Thoracic aorta (tissue), 2 donors: ENCODE measurements around the gene POLN. TPM values are rescaled to one million over a fixed set of nuclear protein-coding genes. Genes with fewer than 3 reads are reported as not detected.

Experiments used
- ATAC-seq: fragments of 150-250 bp; one replicate; pipeline ENCODE4 v1.8.0; 2017; ENCODE audit warnings: low read depth; ENCODE audit not compliant: insufficient number of reproducible peaks, low FRiP score
- DNase-seq: peaks from one replicate; pipeline ENCODE4 v3.0.0-alpha.2; 2020; ENCODE audit warnings: low spot score
- H3K27ac ChIP-seq, 2 donors: fragments of 200-600 bp; sonication (generic); 1 replicate in 1 of 2; 2 replicates in 1 of 2; pipeline ENCODE4 v1.5.1; 2016; ENCODE audit warnings: mild to moderate bottlenecking in 2 of 2, moderate library complexity in 2 of 2
- H3K27me3 ChIP-seq: fragments of 200-600 bp; sonication (generic); replicated peaks from 2 replicates; pipeline ENCODE4 v1.6.0; 2016; ENCODE audit warnings: mild to moderate bottlenecking; ENCODE audit not compliant: insufficient read depth
- H3K36me3 ChIP-seq: fragments of 200-600 bp; sonication (generic); one replicate; pipeline ENCODE4 v1.5.1; 2016
- H3K4me1 ChIP-seq, 2 donors: fragments of 200-600 bp; sonication (generic); 1 replicate in 1 of 2; 2 replicates in 1 of 2; pipeline versions ENCODE4 v1.5.1 to v1.6.0; 2016; ENCODE audit warnings: low read depth in 2 of 2, mild to moderate bottlenecking in 1 of 2; ENCODE audit not compliant: control insufficient read depth in 1 of 2
- H3K4me3 ChIP-seq: fragments of 200-600 bp; sonication (generic); 2 replicates; pipeline ENCODE4 v1.5.1; 2016; ENCODE audit warnings: mild to moderate bottlenecking
- H3K9me3 ChIP-seq: fragments of 200-600 bp; sonication (generic); 2 replicates; pipeline ENCODE4 v1.5.1; 2016
- CTCF ChIP-seq: fragments of 200-600 bp; sonication (generic); IDR thresholded peaks from one replicate; pipeline ENCODE4 v1.5.1; 2019; ENCODE audit warnings: antibody characterized with exemption
- total RNA-seq, 2 donors: library from RNA; depleted of rRNA; stranded (reverse); fragments of >200 nt; gene quantifications; one replicate each; pipeline versions ENCODE4 v1.1.0 to v1.2.3, GENCODE V29; 2016

POLN gene
- total RNA-seq, 2 donors from 2014 or later, result 3.2 to 3.5 TPM

DNA sequence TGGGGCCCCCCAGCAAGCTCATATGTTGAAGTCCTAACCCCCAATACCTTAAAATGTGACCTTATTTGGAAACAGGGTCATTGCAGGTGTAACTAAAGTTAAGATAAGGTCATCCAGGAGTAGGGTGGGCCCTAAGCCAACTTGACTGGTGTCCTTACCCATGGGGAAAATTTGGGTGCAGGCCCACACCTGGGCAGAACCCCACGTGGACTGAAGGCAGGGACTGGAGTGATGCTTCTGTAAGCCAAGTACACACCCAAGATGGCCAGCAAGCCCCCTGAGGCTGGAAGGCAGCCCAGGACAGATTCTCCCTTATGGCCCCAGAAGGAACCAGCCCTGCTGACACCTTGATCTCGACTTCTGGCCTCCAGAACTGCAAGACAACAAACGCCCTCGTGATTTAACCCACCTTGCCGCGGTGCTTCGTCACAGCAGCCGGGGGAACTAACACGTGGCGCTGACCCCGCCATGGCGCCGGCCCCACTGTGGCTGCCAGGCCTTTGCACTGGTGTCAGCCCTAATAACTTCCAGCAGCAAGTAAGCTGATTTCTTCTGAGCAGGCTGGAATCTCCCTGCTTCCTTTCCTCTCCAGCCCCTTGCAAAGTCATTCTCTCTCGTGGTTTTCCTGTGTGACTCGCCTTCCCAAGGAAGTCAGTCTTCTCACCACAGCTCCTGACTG is 43.2 kb upstream of the POLN start:
- no peaks in the 10 kb centered on the region for H3K4me1 ChIP-seq
- H3K4me3 ChIP-seq, result no peak overlapping the region
- H3K27me3 ChIP-seq, result no peaks in the 10 kb centered on the region
- no peaks in the 10 kb centered on the region for H3K9me3 ChIP-seq
- ATAC-seq (no peak), DNase-seq (no peak)
- TF ChIP-seq CTCF, result no peak
- no peaks in the 10 kb centered on the region for H3K36me3 ChIP-seq
- H3K27ac ChIP-seq, result no peak overlapping the region

- TF ChIP-seq CTCF, result no peak
- no peaks in the 10 kb centered on the region for H3K4me1 ChIP-seq
- no peak overlapping the region for H3K27ac ChIP-seq
- H3K4me3 ChIP-seq, result no peak overlapping the region
- DNase-seq, result no peak
- ATAC-seq, result no peak
- no peaks in the 10 kb centered on the region for H3K9me3 ChIP-seq
- H3K36me3 ChIP-seq, result no peaks in the 10 kb centered on the region
- H3K27me3 ChIP-seq, result no peaks in the 10 kb centered on the region
These were observed 42.4 kb upstream of the POLN start for GRCh38 chr4:2284161-2284933.

DNA sequence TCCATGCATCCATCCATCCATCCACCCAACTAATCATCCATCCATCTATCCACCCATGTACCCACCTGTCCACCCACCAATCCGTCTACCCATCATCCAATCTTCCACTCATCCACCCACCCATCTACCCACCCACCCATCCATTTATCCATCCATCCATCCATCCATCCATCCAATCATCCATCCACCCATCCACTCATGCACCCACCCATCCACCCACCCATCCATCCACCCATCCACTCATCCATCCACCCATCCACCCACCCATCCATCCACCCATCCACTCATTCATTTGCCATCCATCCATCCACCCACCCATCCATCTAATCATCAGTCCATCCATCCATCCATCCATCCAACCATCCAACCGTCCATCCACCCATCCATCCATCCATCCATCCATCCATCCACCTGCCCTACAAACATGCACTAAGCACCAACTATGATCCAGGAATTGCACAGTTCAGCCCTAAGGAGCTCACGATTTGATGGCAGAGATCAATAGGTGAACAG is 41.3 kb upstream of the POLN start:
- Histone ChIP-seq H3K4me3 (no peak overlapping the region), H3K36me3 (no peaks in the 10 kb centered on the region), H3K4me1 (no peaks in the 10 kb centered on the region), H3K27ac (no peak overlapping the region), H3K27me3 (no peaks in the 10 kb centered on the region), H3K9me3 (no peaks in the 10 kb centered on the region)
- TF ChIP-seq CTCF, result no peak
- ATAC-seq, result no peak
- no peak for DNase-seq

- no peak overlapping the region for H3K4me3 ChIP-seq
- no peak overlapping the region for H3K27ac ChIP-seq
- no peak for TF ChIP-seq CTCF
- no peaks in the 10 kb centered on the region for H3K36me3 ChIP-seq
- no peak for DNase-seq
- no peaks in the 10 kb centered on the region for H3K4me1 ChIP-seq
- no peak for ATAC-seq
- H3K27me3 ChIP-seq, result no peaks in the 10 kb centered on the region
- H3K9me3 ChIP-seq, result no peaks in the 10 kb centered on the region
These were observed 39.8 kb upstream of the POLN start for GRCh38 chr4:2281575-2282343.
